Measurements from ENCODE around the gene TFCP2.
"Not testable (repeated sequence)": the region's sequence is repeated elsewhere in the genome, so short reads cannot be mapped to it uniquely, and the experiment has no call there.

Gene TFCP2

GRCh38 chr12:51082561-51083125 lies 90.3 kb downstream of the TFCP2 start:
- DNase-seq (ENCODE audit: low read depth, low spot score) = no peak

DNA sequence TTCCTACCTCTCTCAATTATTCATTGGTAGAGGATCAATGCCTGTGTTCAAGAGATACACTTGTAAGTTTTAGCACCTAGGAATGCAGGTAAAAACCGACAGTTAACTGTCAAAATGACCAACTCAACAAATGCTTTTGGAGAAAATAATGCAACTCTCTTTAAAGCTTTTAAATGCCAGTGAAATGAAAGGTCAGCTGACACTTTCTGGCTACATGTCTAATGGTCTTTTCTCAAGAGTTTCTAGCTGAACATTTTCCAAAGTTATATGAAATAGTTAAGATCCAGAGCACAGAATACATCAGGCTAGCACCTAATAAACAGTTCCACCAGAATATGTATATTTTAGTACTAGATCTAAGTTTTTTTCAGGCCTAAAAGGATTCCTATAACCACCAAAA lies 91.5 kb downstream of the TFCP2 start:
- DNase-seq (ENCODE audit: low read depth, low spot score) = no peak

GRCh38 chr12:51080136-51080535 lies 92.8 kb downstream of the TFCP2 start:
- no peak for DNase-seq (ENCODE audit: low read depth, low spot score)

GRCh38 chr12:51078866-51079265 lies 94.1 kb downstream of the TFCP2 start:
- DNase-seq (ENCODE audit: low read depth, low spot score) = not testable (repeated sequence)

DNA sequence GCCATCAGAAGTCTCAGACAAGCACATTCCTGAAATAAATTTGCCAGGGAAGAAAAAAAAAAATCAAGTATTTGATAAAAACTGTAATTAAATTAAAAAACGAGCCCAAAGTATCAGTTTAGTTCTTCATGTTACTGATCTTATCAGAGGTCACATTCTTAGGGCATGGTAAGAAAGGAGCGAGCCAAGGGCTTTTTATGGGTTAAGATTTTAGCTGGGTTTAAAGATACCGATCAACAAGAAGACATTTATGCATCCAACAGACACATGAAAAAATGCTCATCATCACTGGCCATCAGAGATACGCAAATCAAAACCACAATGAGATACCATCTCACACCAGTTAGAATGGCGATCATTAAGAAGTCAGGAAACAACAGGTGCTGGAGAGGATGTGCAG lies 94.6 kb downstream of the TFCP2 start:
- not testable (repeated sequence) for DNase-seq (ENCODE audit: low read depth, low spot score)

GRCh38 chr12:51077930-51078329 lies 95.0 kb downstream of the TFCP2 start:
- DNase-seq (ENCODE audit: low read depth, low spot score) = no peak

- no peak for DNase-seq (ENCODE audit: low read depth, low spot score)
Measured at GRCh38 chr12:51076236-51076930, 96.6 kb downstream of the TFCP2 start.

- no peak for DNase-seq (ENCODE audit: low read depth, low spot score)
Measured at GRCh38 chr12:51075390-51075789, 97.5 kb downstream of the TFCP2 start.

DNA sequence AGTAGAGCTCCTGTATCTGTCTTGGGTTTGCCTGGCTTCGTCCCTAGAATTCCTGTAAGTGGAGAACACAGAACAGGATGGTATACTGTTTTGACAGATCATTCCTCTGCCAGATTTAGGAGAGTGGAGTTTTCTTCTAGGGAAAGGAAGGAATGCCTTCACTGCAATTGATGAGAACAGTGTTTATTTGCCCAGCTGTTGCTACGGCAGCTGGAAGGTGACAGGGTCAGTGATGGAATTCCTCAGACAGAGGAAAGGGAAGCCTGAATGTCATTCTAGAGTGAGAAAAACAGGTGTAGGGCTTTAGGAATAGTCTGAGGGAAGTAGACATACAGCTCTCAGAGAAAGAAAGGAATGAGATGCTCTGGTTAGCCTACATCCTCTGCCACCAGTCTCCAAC lies 101.3 kb downstream of the TFCP2 start:
- DNase-seq (ENCODE audit: low read depth, low spot score) = no peak

DNA sequence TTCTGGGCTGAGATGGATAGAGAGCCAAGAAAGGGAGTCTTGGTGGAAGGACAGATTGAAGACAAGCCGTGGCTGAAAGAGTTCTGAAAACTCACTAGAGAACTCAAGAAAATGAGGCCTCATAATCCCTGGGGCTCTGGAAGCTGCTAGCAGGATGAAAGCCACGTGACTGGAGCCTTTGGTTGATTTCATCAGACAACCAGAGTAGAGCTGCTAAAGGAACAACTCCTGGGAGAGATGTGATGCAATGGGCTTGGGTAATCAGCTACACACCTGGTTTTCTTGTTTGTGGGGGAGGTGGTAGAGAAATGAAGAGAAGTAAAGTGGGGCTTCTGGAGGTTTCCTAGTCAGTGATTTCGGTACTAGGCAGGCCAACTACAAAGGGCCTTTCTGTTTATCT lies 102.9 kb downstream of the TFCP2 start:
- DNase-seq (ENCODE audit: low read depth, low spot score) = no peak

GRCh38 chr12:51067771-51068170 lies 105.2 kb downstream of the TFCP2 start:
- no peak for DNase-seq (ENCODE audit: low read depth, low spot score)

- DNase-seq (ENCODE audit: low read depth, low spot score) = no peak
Measured at GRCh38 chr12:51067229-51067628, 105.7 kb downstream of the TFCP2 start.

DNA sequence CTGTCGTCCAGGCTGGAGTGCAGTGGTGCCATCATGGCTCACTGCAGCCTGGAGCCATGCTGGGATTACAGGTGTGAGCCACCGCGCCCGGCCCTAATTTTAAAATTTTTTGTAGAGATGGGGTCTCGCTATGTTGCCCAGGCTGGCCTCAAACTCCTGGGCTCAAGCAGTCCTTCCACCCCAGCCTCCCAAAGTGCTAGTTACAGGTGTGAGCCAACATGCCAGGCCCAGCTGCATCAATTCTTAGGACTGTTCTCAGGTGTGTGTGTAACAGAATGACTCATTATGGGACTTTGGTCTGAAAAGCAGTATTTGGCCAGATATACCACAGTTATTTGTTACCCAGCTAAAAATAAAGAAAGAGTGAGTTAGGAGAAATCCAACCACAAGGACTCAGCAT lies 107.4 kb downstream of the TFCP2 start:
- no peak for DNase-seq (ENCODE audit: low read depth, low spot score)

GRCh38 chr12:51062631-51063397 lies 110.1 kb downstream of the TFCP2 start:
- no peak for DNase-seq (ENCODE audit: low read depth, low spot score)

- DNase-seq (ENCODE audit: low read depth, low spot score) = no peak
Measured at GRCh38 chr12:51059086-51059485, 113.8 kb downstream of the TFCP2 start.

DNA sequence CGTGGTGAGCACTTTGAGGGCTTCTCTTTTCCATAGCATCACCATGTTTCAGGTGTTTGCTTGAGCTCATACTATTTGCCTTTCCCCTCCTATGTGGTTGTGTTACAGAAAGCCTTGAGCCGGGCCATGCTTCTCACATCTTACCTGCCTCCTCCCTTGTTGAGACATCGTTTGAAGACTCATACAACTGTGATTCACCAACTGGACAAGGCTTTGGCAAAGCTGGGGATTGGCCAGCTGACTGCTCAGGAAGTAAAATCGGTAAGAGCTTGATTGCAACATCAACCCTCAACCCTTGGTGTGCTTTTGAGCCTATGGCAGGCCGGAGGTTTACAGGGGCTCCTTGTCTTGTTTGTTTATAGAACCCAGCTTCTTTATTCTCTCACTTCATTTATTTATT lies 116.7 kb downstream of the TFCP2 start:
- no peak for DNase-seq (ENCODE audit: low read depth, low spot score)

DNA sequence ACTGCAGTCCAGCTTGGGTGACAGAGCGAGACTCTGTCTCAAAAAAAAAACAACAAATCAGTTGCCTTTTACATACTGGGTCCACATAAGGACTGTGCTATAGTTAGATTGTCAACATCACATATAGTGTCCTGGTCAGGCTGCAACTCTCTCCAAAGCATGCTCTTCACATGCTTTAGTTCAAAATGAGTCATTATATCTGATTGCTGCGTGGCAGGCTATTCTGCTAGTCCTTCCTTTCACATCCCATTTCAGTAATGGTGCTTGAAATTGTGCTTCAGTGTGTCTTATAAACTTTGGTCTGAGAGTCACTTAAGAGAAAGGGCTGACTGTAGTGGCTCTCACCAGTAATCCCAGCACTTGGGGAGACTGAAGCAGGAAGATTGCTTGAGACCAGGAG lies 117.9 kb downstream of the TFCP2 start:
- DNase-seq (ENCODE audit: low read depth, low spot score) = no peak

DNA sequence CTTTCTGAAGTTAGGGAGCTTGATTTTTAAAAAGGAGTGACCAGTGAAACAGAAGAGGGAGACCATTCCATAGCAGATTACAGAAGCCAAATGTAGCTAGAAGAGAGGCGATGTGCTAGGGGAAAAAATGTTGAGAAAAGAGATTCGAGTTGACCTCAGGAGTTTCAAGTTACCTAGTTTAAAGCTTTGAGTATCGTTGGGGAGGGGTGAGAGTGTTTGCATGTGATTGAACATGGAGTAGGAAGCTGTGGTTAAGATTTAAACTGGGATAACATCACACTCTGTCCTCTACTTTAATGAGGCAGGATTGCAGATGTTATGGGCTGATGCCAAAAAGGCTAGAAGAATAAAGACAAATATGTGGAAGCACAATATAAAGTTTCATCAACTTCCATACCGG lies 121.1 kb downstream of the TFCP2 start:
- no peak for DNase-seq (ENCODE audit: low read depth, low spot score)

DNA sequence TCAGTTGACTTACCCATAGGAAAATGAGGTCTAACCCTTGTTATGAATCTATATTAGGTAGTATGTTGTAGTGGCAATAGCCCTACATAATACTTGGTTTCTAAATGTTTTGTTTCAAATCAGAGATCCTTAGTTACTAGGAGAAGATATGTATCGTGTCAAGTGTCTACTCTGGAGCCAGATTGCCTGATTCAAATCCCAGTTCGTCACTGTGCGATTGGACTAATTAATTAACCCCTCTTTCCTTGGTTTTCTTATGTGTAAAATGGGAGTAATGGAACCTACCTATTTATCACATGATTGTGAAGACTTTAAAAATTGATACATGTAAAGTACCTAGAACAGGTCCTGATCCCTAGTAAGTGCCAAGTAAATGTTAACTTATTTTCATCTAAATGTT lies 123.4 kb downstream of the TFCP2 start:
- no peak for DNase-seq (ENCODE audit: low read depth, low spot score)

- DNase-seq (ENCODE audit: low read depth, low spot score) = no peak
Measured at GRCh38 chr12:51048661-51049251, 124.2 kb downstream of the TFCP2 start.

GRCh38 chr12:51047655-51048540 lies 125.0 kb downstream of the TFCP2 start, which contains the start of gene LETMD1:
TSS of gene LETMD1 (plus strand) at chr12:51048327. CDS start at chr12:51048357, 30 bp downstream.
- DNase-seq (ENCODE audit: low read depth, low spot score) = peak; percentile 94
